ENCODE data around the gene MAOA.

MAOA gene

GRCh38 chrX:43688586-43688985 lies 32.5 kb downstream of the MAOA start:
- no peaks in the 10 kb centered on the region for H3K27me3 ChIP-seq (ENCODE audit: control insufficient read depth, insufficient read depth, low read length)
- no peak overlapping the region for H3K27ac ChIP-seq (ENCODE audit: low read length)
- H3K4me3 ChIP-seq (ENCODE audit: low read length): no peak overlapping the region
- no peaks in the 10 kb centered on the region for H3K9me3 ChIP-seq (ENCODE audit: control insufficient read depth, insufficient read depth, low read length)
- DNase-seq (ENCODE audit: low read depth, low spot score): no peak
- no peaks in the 10 kb centered on the region for H3K36me3 ChIP-seq (ENCODE audit: control insufficient read depth, insufficient read depth, low read length)
- WGBS (ENCODE audit: insufficient coverage, insufficient read length): no CpG with 5 or more reads among the region's 1 CpG
- peaks cover 1% of the 10 kb centered on the region; the same call in 1 of the 2 replicates for H3K4me1 ChIP-seq (ENCODE audit: control insufficient read depth, insufficient read depth, low read length)

DNA sequence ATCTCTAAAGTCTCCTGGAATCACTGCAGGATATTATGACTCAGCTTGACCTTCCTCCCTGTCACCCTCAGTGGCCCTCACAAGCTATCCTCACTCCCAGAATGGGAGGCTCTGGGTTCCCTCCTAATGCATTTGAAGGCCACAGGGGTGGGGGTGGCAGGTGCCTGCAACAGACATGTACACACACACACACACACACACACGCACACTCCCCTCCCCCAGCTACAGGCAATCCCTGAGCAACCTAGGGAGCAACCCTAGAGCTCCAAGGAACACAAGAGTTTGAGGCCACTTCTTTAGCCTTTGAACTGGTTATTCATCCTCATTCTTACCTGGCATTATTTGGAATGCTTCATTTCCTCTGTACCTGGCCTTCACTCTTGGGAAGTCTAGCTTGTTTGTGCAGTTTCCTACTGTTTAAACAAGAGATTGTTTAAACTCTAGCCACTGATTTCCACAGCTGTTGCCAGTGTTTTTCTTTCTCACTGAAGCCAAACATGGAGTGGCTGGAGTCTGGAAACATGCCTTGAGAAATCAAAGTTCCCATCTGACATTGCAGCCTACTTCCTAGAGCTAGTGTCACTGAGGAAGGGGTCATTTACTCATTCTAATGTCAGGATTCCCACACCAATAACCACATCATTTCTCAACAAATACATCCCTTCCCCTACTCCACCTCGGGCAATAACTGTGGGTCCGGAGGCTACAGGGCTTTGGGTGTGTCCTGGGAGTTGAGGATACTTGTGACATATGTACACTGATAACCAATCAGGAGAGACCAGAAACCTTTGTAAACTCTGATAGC lies 37.7 kb downstream of the MAOA start:
- no peak overlapping the region for H3K4me3 ChIP-seq (ENCODE audit: low read length)
- H3K4me1 ChIP-seq (ENCODE audit: control insufficient read depth, insufficient read depth, low read length): no peaks in the 10 kb centered on the region
- H3K9me3 ChIP-seq (ENCODE audit: control insufficient read depth, insufficient read depth, low read length): no peaks in the 10 kb centered on the region
- no peaks in the 10 kb centered on the region for H3K27me3 ChIP-seq (ENCODE audit: control insufficient read depth, insufficient read depth, low read length)
- WGBS (ENCODE audit: insufficient coverage, insufficient read length): 100% methylated on average over 1 of the region's 3 CpGs
- DNase-seq (ENCODE audit: low read depth, low spot score): no peak
- H3K27ac ChIP-seq (ENCODE audit: low read length): no peak overlapping the region
- no peaks in the 10 kb centered on the region for H3K36me3 ChIP-seq (ENCODE audit: control insufficient read depth, insufficient read depth, low read length)

DNA sequence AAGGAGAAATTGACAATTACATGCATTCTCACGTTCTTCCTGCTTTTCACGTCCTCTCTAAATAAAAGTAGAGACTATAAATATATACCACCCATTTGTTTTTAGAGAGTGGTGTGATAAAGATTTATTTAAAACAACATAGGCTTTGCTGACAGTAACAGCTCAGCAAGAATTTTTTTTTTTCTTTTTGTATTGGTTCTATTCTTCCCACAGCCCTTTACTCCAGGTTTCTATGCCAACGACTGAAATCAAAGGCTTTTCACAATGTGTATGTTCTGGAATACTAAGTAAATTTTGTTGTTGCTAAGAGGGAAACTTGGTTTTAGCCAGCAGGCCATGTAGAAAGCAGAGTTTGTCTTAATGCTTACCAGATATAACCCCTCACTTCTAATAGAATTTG lies 43.4 kb downstream of the MAOA start:
- no peak for DNase-seq (ENCODE audit: low read depth, low spot score)
- no peaks in the 10 kb centered on the region for H3K27me3 ChIP-seq (ENCODE audit: control insufficient read depth, insufficient read depth, low read length)
- WGBS (ENCODE audit: insufficient coverage, insufficient read length): no CpG with 5 or more reads among the region's 3 CpGs
- no peak overlapping the region for H3K4me3 ChIP-seq (ENCODE audit: low read length)
- no peak overlapping the region for H3K27ac ChIP-seq (ENCODE audit: low read length)
- no peaks in the 10 kb centered on the region for H3K36me3 ChIP-seq (ENCODE audit: control insufficient read depth, insufficient read depth, low read length)
- H3K9me3 ChIP-seq (ENCODE audit: control insufficient read depth, insufficient read depth, low read length): no peaks in the 10 kb centered on the region
- H3K4me1 ChIP-seq (ENCODE audit: control insufficient read depth, insufficient read depth, low read length): no peaks in the 10 kb centered on the region

DNA sequence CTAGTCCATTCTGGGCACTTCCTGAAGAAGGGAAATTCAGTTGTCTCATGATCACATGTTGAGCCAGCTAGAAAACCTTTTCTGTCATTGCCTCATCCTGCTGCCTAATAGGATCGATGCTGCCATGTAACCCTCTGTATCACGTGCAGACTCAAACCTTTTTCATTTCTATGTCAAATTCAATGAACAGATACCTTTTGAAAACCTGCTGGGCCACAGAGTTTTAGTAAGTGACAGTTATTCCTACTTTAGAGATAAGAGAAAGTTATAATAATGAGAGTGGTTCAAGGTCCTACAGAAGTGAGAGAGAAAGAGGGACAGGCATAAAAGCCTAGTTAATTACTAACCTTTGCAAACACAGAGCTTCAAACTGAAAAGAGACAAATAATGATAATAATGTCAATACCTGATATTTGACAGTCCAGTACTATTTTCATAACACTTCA lies 46.0 kb downstream of the MAOA start:
- no CpG with 5 or more reads among the region's 2 CpGs for WGBS (ENCODE audit: insufficient coverage, insufficient read length)
- no peaks in the 10 kb centered on the region for H3K27me3 ChIP-seq (ENCODE audit: control insufficient read depth, insufficient read depth, low read length)
- no peak overlapping the region for H3K27ac ChIP-seq (ENCODE audit: low read length)
- no peaks in the 10 kb centered on the region for H3K4me1 ChIP-seq (ENCODE audit: control insufficient read depth, insufficient read depth, low read length)
- no peak overlapping the region for H3K4me3 ChIP-seq (ENCODE audit: low read length)
- no peak for DNase-seq (ENCODE audit: low read depth, low spot score)
- no peaks in the 10 kb centered on the region for H3K9me3 ChIP-seq (ENCODE audit: control insufficient read depth, insufficient read depth, low read length)
- no peaks in the 10 kb centered on the region for H3K36me3 ChIP-seq (ENCODE audit: control insufficient read depth, insufficient read depth, low read length)

- no CpG with 5 or more reads among the region's 2 CpGs for WGBS (ENCODE audit: insufficient coverage, insufficient read length)
- DNase-seq (ENCODE audit: low read depth, low spot score): no peak
- H3K9me3 ChIP-seq (ENCODE audit: control insufficient read depth, insufficient read depth, low read length): no peaks in the 10 kb centered on the region
- H3K27me3 ChIP-seq (ENCODE audit: control insufficient read depth, insufficient read depth, low read length): no peaks in the 10 kb centered on the region
- H3K4me3 ChIP-seq (ENCODE audit: low read length): no peak overlapping the region
- no peaks in the 10 kb centered on the region for H3K4me1 ChIP-seq (ENCODE audit: control insufficient read depth, insufficient read depth, low read length)
- no peaks in the 10 kb centered on the region for H3K36me3 ChIP-seq (ENCODE audit: control insufficient read depth, insufficient read depth, low read length)
- H3K27ac ChIP-seq (ENCODE audit: low read length): no peak overlapping the region
Observed at GRCh38 chrX:43702660-43703059, 46.6 kb downstream of the MAOA start.

DNA sequence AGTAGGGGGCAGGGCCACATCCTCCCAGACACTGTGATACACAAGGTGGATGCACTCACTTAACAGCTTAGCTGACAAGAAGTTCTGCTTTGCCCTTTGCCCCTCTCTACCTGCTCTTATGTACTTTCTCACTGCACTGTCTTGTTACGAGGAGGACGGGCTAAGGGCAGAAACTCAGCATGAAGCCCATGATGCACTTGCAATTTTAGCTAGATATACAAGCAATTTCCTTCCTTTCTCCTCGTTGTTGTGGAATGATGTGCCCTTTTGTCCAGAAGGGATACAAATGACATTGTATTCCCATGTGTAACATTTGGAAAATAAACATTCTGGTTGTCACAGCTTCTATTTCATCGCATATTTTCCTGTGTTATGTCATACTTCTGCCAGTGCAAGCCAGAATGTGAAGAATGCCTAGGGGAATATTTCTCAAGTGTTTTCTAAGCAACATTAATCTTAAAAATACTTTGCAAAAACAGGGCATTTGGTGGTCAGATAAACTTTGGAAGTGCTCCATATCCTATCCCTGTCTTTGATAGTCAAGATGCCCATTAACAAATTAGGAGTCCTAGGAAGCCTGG lies 47.2 kb downstream of the MAOA start:
- no peaks in the 10 kb centered on the region for H3K36me3 ChIP-seq (ENCODE audit: control insufficient read depth, insufficient read depth, low read length)
- H3K27me3 ChIP-seq (ENCODE audit: control insufficient read depth, insufficient read depth, low read length): no peaks in the 10 kb centered on the region
- H3K4me1 ChIP-seq (ENCODE audit: control insufficient read depth, insufficient read depth, low read length): no peaks in the 10 kb centered on the region
- WGBS (ENCODE audit: insufficient coverage, insufficient read length): no CpG with 5 or more reads among the region's 4 CpGs
- no peak for DNase-seq (ENCODE audit: low read depth, low spot score)
- H3K27ac ChIP-seq (ENCODE audit: low read length): no peak overlapping the region
- H3K4me3 ChIP-seq (ENCODE audit: low read length): no peak overlapping the region
- H3K9me3 ChIP-seq (ENCODE audit: control insufficient read depth, insufficient read depth, low read length): no peaks in the 10 kb centered on the region

- no peaks in the 10 kb centered on the region for H3K9me3 ChIP-seq (ENCODE audit: control insufficient read depth, insufficient read depth, low read length)
- H3K36me3 ChIP-seq (ENCODE audit: control insufficient read depth, insufficient read depth, low read length): no peaks in the 10 kb centered on the region
- no peak overlapping the region for H3K4me3 ChIP-seq (ENCODE audit: low read length)
- H3K27ac ChIP-seq (ENCODE audit: low read length): no peak overlapping the region
- no peaks in the 10 kb centered on the region for H3K27me3 ChIP-seq (ENCODE audit: control insufficient read depth, insufficient read depth, low read length)
- no CpG with 5 or more reads among the region's 2 CpGs for WGBS (ENCODE audit: insufficient coverage, insufficient read length)
- no peaks in the 10 kb centered on the region for H3K4me1 ChIP-seq (ENCODE audit: control insufficient read depth, insufficient read depth, low read length)
- no peak for DNase-seq (ENCODE audit: low read depth, low spot score)
Observed at GRCh38 chrX:43706786-43707370, 50.8 kb downstream of the MAOA start.

DNA sequence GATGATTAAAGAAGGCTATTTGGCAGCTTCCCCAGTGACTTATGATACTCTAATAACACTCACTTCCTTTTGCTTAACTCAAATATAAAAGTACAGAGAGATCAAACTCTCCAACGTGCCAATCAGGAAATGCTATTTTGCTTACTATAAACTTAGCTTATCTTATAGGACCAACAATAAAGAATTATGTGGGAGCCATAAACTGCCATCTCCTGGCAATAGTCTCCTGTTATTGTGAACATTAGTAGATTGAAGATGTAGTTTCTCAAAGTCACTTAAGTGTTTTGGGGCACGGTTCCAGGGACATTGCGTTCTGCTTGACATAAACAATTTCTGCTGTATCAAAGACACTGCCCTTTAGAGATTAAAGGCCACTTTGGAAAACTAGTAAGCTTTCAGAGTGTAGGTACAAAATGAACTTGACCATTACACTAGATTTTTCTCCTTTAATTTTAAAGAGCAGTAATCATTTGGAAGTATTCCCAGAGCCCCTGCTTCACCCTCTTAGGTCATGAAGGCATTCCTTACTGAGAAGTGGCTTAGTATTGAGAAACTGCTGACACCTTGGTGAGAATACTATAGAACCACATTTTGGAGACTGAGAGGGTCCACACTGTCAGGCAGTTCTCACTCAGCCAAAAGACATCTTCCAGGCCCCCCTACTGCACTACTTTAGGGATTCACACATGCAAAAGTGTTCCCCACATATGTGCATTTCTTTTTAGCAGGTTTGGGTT lies 51.9 kb downstream of the MAOA start:
- H3K4me3 ChIP-seq (ENCODE audit: low read length): no peak overlapping the region
- no peak overlapping the region for H3K27ac ChIP-seq (ENCODE audit: low read length)
- no CpG with 5 or more reads among the region's 3 CpGs for WGBS (ENCODE audit: insufficient coverage, insufficient read length)
- no peaks in the 10 kb centered on the region for H3K9me3 ChIP-seq (ENCODE audit: control insufficient read depth, insufficient read depth, low read length)
- no peaks in the 10 kb centered on the region for H3K27me3 ChIP-seq (ENCODE audit: control insufficient read depth, insufficient read depth, low read length)
- H3K4me1 ChIP-seq (ENCODE audit: control insufficient read depth, insufficient read depth, low read length): no peaks in the 10 kb centered on the region
- DNase-seq (ENCODE audit: low read depth, low spot score): no peak
- H3K36me3 ChIP-seq (ENCODE audit: control insufficient read depth, insufficient read depth, low read length): no peaks in the 10 kb centered on the region

DNA sequence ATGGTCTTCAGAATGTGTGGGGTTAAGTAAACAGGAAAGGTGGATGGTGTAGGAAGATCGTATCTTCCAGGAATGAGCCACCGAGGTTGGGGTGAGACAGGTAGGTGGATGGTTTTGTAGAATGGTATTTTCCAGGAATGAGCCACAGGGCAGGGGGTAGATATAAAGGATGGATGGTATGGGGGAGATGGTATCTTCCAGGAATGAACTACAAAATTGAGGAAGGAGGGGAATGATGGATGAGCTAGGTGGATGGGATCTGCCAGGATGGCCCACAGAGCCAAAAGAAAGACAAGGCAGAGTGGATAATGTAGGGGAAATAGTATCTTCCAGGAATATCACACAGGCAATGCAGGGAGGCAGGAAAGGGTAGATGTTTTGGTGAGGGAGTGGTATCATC lies 60.0 kb downstream of the MAOA start:
- Histone ChIP-seq H3K4me3 (ENCODE audit: low read length) (no peak overlapping the region), H3K27me3 (ENCODE audit: control insufficient read depth, insufficient read depth, low read length) (no peaks in the 10 kb centered on the region), H3K27ac (ENCODE audit: low read length) (no peak overlapping the region), H3K9me3 (ENCODE audit: control insufficient read depth, insufficient read depth, low read length) (no peaks in the 10 kb centered on the region), H3K4me1 (ENCODE audit: control insufficient read depth, insufficient read depth, low read length) (no peaks in the 10 kb centered on the region), H3K36me3 (ENCODE audit: control insufficient read depth, insufficient read depth, low read length) (no peaks in the 10 kb centered on the region)
- WGBS (ENCODE audit: insufficient coverage, insufficient read length): no CpG with 5 or more reads among the region's 2 CpGs
- DNase-seq (ENCODE audit: low read depth, low spot score): no peak

DNA sequence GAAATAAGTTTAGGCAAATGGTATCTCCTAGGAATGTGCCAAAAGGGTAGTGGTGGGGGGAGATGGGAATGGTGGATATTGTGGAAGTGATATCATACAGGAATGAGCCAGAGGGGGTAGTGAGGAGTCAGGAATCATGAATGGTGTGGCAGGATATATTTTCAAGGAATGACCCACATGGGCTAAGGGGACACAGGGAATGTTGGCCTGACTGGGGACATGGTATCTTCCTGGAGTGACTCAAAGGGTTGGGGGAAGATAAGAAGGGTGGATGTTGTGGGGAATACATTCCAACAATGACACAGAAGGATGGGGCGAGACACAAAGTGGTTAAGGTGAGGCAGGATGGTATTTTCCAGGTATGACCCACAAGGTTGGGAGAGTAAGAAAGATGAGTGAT lies 60.6 kb downstream of the MAOA start:
- H3K36me3 ChIP-seq (ENCODE audit: control insufficient read depth, insufficient read depth, low read length): no peaks in the 10 kb centered on the region
- no peak for DNase-seq (ENCODE audit: low read depth, low spot score)
- H3K4me3 ChIP-seq (ENCODE audit: low read length): no peak overlapping the region
- WGBS (ENCODE audit: insufficient coverage, insufficient read length): no CpG with 5 or more reads among the region's 1 CpG
- H3K4me1 ChIP-seq (ENCODE audit: control insufficient read depth, insufficient read depth, low read length): no peaks in the 10 kb centered on the region
- H3K9me3 ChIP-seq (ENCODE audit: control insufficient read depth, insufficient read depth, low read length): no peaks in the 10 kb centered on the region
- no peaks in the 10 kb centered on the region for H3K27me3 ChIP-seq (ENCODE audit: control insufficient read depth, insufficient read depth, low read length)
- H3K27ac ChIP-seq (ENCODE audit: low read length): no peak overlapping the region

Data from iPS DF 6.9 (cell line).